CD8-positive, alpha-beta memory T cell (primary cell): ENCODE results near the gene MICA. TPM values are rescaled to one million over a fixed set of nuclear protein-coding genes. Genes with fewer than 3 reads are reported as not detected.
"Not testable (repeated sequence)": the region's sequence is repeated elsewhere in the genome, so short reads cannot be mapped to it uniquely, and the experiment has no call there.

Experiments used
- CTCF ChIA-PET: fragments of 350-600 bp; sonication (Branson Sonifier 250); formaldehyde crosslinking; loops from one replicate; lab custom pipeline; 2021; ENCODE audit warnings: antibody characterized with exemption; lab: Charles Lee
- POLR2A ChIA-PET: fragments of 350-600 bp; sonication (Branson Sonifier 250); formaldehyde crosslinking; loops from one replicate; lab custom pipeline; 2021; ENCODE audit warnings: antibody characterized with exemption; lab: Charles Lee
- DNase-seq, 5 donors: peaks; one replicate each; pipeline versions ENCODE4 v3.0.0 to v3.0.0-alpha.2; 2020 to 2022; ENCODE audit warnings: mixed read lengths in 1 of 5
- H3K27ac ChIP-seq: one replicate; pipeline ENCODE4 v1.7.0; 2013; ENCODE audit warnings: low read depth, mild to moderate bottlenecking, low read length, moderate library complexity
- H3K27me3 ChIP-seq: 2 replicates; pipeline ENCODE4 v1.7.0; 2013; ENCODE audit warnings: low read length, mild to moderate bottlenecking; ENCODE audit not compliant: insufficient read depth, poor library complexity, severe bottlenecking
- H3K36me3 ChIP-seq: 2 replicates; pipeline ENCODE4 v1.7.0; 2013; ENCODE audit warnings: mild to moderate bottlenecking, low read length, moderate library complexity; ENCODE audit not compliant: insufficient read depth
- H3K4me1 ChIP-seq: 2 replicates; pipeline ENCODE4 v1.7.0; 2013; ENCODE audit warnings: mild to moderate bottlenecking, low read length, moderate library complexity; ENCODE audit not compliant: insufficient read depth
- H3K4me3 ChIP-seq: 2 replicates; pipeline ENCODE4 v1.7.0; 2013; ENCODE audit warnings: mild to moderate bottlenecking, low read length
- H3K9me3 ChIP-seq: 2 replicates; pipeline ENCODE4 v1.7.0; 2013; ENCODE audit warnings: mild to moderate bottlenecking, low read length
- H3K27ac Mint-ChIP-seq, 8 donors: one replicate each; pipeline ENCODE4 v1.8.0; 2020 to 2021; ENCODE audit warnings: mixed read lengths in 8 of 8, mild to moderate bottlenecking in 6 of 8, inconsistent platforms in 3 of 8, moderate library complexity in 3 of 8
- H3K27me3 Mint-ChIP-seq, 2 donors: one replicate each; pipeline ENCODE4 v1.8.0; 2020 to 2021; ENCODE audit warnings: mixed read lengths in 2 of 2, mild to moderate bottlenecking in 1 of 2, moderate library complexity in 1 of 2
- H3K36me3 Mint-ChIP-seq, 3 donors: one replicate each; pipeline ENCODE4 v1.8.0; 2020 to 2021; ENCODE audit warnings: mixed read lengths in 3 of 3, inconsistent platforms in 1 of 3, mild to moderate bottlenecking in 1 of 3
- H3K4me1 Mint-ChIP-seq, 3 donors: one replicate each; pipeline ENCODE4 v1.8.0; 2020 to 2021; ENCODE audit warnings: mixed read lengths in 3 of 3, inconsistent platforms in 1 of 3, mild to moderate bottlenecking in 1 of 3
- H3K4me3 Mint-ChIP-seq, 7 donors: one replicate each; pipeline ENCODE4 v1.8.0; 2020 to 2021; ENCODE audit warnings: mixed read lengths in 7 of 7, mild to moderate bottlenecking in 6 of 7, moderate library complexity in 4 of 7, inconsistent platforms in 2 of 7
- H3K9me3 Mint-ChIP-seq, 5 donors: one replicate each; pipeline ENCODE4 v1.8.0; 2020 to 2022; ENCODE audit warnings: mixed read lengths in 5 of 5, mild to moderate bottlenecking in 3 of 5, moderate library complexity in 2 of 5, inconsistent platforms in 1 of 5
- polyA plus RNA-seq: library from polyadenylated mRNA; unstranded; fragments of 300-500 nt; fragmentation: Illumina TruSeq; gene quantifications from one replicate; pipeline ENCODE4 v1.2.3, GENCODE V29; 2021
- total RNA-seq, 2 experiments: library from RNA; stranded (reverse); gene quantifications; one replicate each; pipeline ENCODE4 v1.2.3, GENCODE V29; 2021

The MICA gene
- total and polyA plus RNA-seq, 3 experiments from 2014 or later = 8.2 to 12.8 (median 12.4) TPM

- Histone ChIP-seq H3K36me3 (no peaks in the 10 kb centered on the region), H3K27me3 (no peaks in the 10 kb centered on the region), H3K27ac (no peak overlapping the region), H3K9me3 (no peaks in the 10 kb centered on the region), H3K4me1 (no peaks in the 10 kb centered on the region), H3K4me3 (no peak overlapping the region)
- Mint-ChIP-seq H3K27ac (no peak overlapping the region), H3K4me1 (no peaks in the 10 kb centered on the region), H3K36me3 (no peaks in the 10 kb centered on the region), H3K9me3 (no peaks in the 10 kb centered on the region), H3K27me3 (peaks cover 18 to 23% of the 10 kb centered on the region in 2 donors), H3K4me3 (no peak overlapping the region)
- no peak for DNase-seq
- POLR2A ChIA-PET = no interaction called here
- CTCF ChIA-PET = interaction anchor here (0.9 kb wide), 1 partner anchor 16 kb away, joined by 3 read pairs; no protein-coding TSS in a partner anchor
Observed at GRCh38 chr6:31383149-31383548, 20.2 kb upstream of the MICA start.

GRCh38 chr6:31385041-31385440 lies 18.4 kb upstream of the MICA start:
- CTCF ChIA-PET = no interaction called here
- peaks cover 4 to 10% of the 10 kb centered on the region in 2 donors for H3K27me3 Mint-ChIP-seq
- no peak overlapping the region for H3K27ac Mint-ChIP-seq
- Histone ChIP-seq H3K27me3 (no peaks in the 10 kb centered on the region), H3K9me3 (no peaks in the 10 kb centered on the region), H3K27ac (no peak overlapping the region), H3K4me1 (no peaks in the 10 kb centered on the region), H3K36me3 (no peaks in the 10 kb centered on the region), H3K4me3 (no peak overlapping the region)
- POLR2A ChIA-PET = no interaction called here
- no peak overlapping the region for H3K4me3 Mint-ChIP-seq
- no peaks in the 10 kb centered on the region for H3K9me3 Mint-ChIP-seq
- no peak for DNase-seq
- H3K36me3 Mint-ChIP-seq = no peaks in the 10 kb centered on the region
- H3K4me1 Mint-ChIP-seq = no peaks in the 10 kb centered on the region

GRCh38 chr6:31386099-31386498 lies 17.3 kb upstream of the MICA start:
- Histone ChIP-seq H3K9me3 (no peaks in the 10 kb centered on the region), H3K4me3 (no peak overlapping the region), H3K36me3 (no peaks in the 10 kb centered on the region), H3K27ac (no peak overlapping the region), H3K27me3 (no peaks in the 10 kb centered on the region), H3K4me1 (no peaks in the 10 kb centered on the region)
- POLR2A ChIA-PET = no interaction called here
- Mint-ChIP-seq H3K36me3 (no peaks in the 10 kb centered on the region), H3K27ac (no peak overlapping the region), H3K9me3 (no peaks in the 10 kb centered on the region), H3K4me1 (no peaks in the 10 kb centered on the region), H3K27me3 (peaks cover under 1 to 8% of the 10 kb centered on the region in 2 donors), H3K4me3 (no peak overlapping the region)
- CTCF ChIA-PET = no interaction called here
- DNase-seq = no peak

GRCh38 chr6:31386977-31387376 lies 16.4 kb upstream of the MICA start:
- Histone ChIP-seq H3K4me1 (no peaks in the 10 kb centered on the region), H3K9me3 (no peaks in the 10 kb centered on the region), H3K27ac (no peak overlapping the region), H3K27me3 (no peaks in the 10 kb centered on the region), H3K4me3 (no peak overlapping the region), H3K36me3 (no peaks in the 10 kb centered on the region)
- Mint-ChIP-seq H3K4me3 (no peak overlapping the region), H3K27ac (no peak overlapping the region), H3K36me3 (no peaks in the 10 kb centered on the region), H3K9me3 (no peaks in the 10 kb centered on the region), H3K4me1 (no peaks in the 10 kb centered on the region), H3K27me3 (peaks cover 0 to 5% of the 10 kb centered on the region in 2 donors)
- POLR2A ChIA-PET = no interaction called here
- DNase-seq = no peak
- CTCF ChIA-PET = no interaction called here

GRCh38 chr6:31388916-31389801 lies 14.2 kb upstream of the MICA start:
- H3K4me1 ChIP-seq, H3K4me3 ChIP-seq, H3K27ac Mint-ChIP-seq, H3K36me3 ChIP-seq, CTCF ChIA-PET, H3K27me3 Mint-ChIP-seq, H3K27me3 ChIP-seq, H3K4me3 Mint-ChIP-seq, H3K9me3 ChIP-seq, H3K4me1 Mint-ChIP-seq, H3K27ac ChIP-seq, POLR2A ChIA-PET, DNase-seq, H3K9me3 Mint-ChIP-seq, H3K36me3 Mint-ChIP-seq: not testable (repeated sequence)

- POLR2A ChIA-PET, DNase-seq: not testable (repeated sequence)
- peaks cover 4 to 14% (median 6%) of the 10 kb centered on the region in 3 donors for H3K36me3 Mint-ChIP-seq
Observed at GRCh38 chr6:31389802-31390132, 13.6 kb upstream of the MICA start.

GRCh38 chr6:31393932-31394331 lies 9.5 kb upstream of the MICA start:
- H3K36me3 ChIP-seq = no peaks in the 10 kb centered on the region
- peaks cover 20 to 37% (median 21%) of the 10 kb centered on the region in 3 donors for H3K4me1 Mint-ChIP-seq
- ChIA-PET CTCF (interaction anchor here (2.5 kb wide), 1 partner anchor 47 kb away, joined by 8 read pairs; no protein-coding TSS in a partner anchor), POLR2A (no interaction called here)
- H3K4me1 ChIP-seq = peaks cover 15% of the 10 kb centered on the region
- H3K4me3 Mint-ChIP-seq = no peak overlapping the region
- no peak overlapping the region for H3K27ac ChIP-seq
- no peaks in the 10 kb centered on the region for H3K9me3 Mint-ChIP-seq
- no peak for DNase-seq
- H3K36me3 Mint-ChIP-seq = peaks cover 4 to 24% (median 6%) of the 10 kb centered on the region in 3 donors
- H3K27me3 Mint-ChIP-seq = no peaks in the 10 kb centered on the region
- no peak overlapping the region for H3K4me3 ChIP-seq
- no peaks in the 10 kb centered on the region for H3K27me3 ChIP-seq
- H3K9me3 ChIP-seq = no peaks in the 10 kb centered on the region
- peak overlapping the region in 4 of 8 donors; percentile 22 to 67 (median 45) for H3K27ac Mint-ChIP-seq

More at GRCh38 chr6:31389802-31390132, 13.6 kb upstream of the MICA start:
- H3K9me3 Mint-ChIP-seq, H3K27ac ChIP-seq, CTCF ChIA-PET, H3K27ac Mint-ChIP-seq, H3K27me3 Mint-ChIP-seq, H3K9me3 ChIP-seq, H3K4me3 Mint-ChIP-seq, H3K4me1 Mint-ChIP-seq, H3K27me3 ChIP-seq, H3K4me3 ChIP-seq, H3K4me1 ChIP-seq, H3K36me3 ChIP-seq: not testable (repeated sequence)

GRCh38 chr6:31394381-31394780 lies 9.0 kb upstream of the MICA start:
- peaks cover 24 to 40% (median 25%) of the 10 kb centered on the region in 3 donors for H3K4me1 Mint-ChIP-seq
- ChIA-PET CTCF (interaction anchor here (1.5 to 2.5 kb wide), 2 partner anchors 46 to 48 kb away, joined by 8 read pairs; no protein-coding TSS in a partner anchor), POLR2A (no interaction called here)
- DNase-seq = no peak
- Histone ChIP-seq H3K27me3 (no peaks in the 10 kb centered on the region), H3K4me3 (no peak overlapping the region), H3K4me1 (peaks cover 18% of the 10 kb centered on the region), H3K9me3 (no peaks in the 10 kb centered on the region), H3K36me3 (no peaks in the 10 kb centered on the region), H3K27ac (no peak overlapping the region)
- peak overlapping the region in 2 of 8 donors; percentile 29 to 76 for H3K27ac Mint-ChIP-seq
- H3K27me3 Mint-ChIP-seq = no peaks in the 10 kb centered on the region
- peak overlapping the region in 1 of 7 donors; percentile 24 for H3K4me3 Mint-ChIP-seq
- peaks cover 4 to 24% (median 6%) of the 10 kb centered on the region in 3 donors for H3K36me3 Mint-ChIP-seq
- H3K9me3 Mint-ChIP-seq = no peaks in the 10 kb centered on the region
